HG03196 (cell line): ENCODE measurements around the gene TCEANC2.
"Not testable (repeated sequence)": the region's sequence is repeated elsewhere in the genome, so short reads cannot be mapped to it uniquely, and the experiment has no call there.

ENCODE experiments used
- ATAC-seq: cut with Tn5 transposase; IDR thresholded peaks from one replicate; pipeline ENCODE4 v1.9.1; 2021; ENCODE audit not compliant: unreplicated experiment

TCEANC2 gene

DNA sequence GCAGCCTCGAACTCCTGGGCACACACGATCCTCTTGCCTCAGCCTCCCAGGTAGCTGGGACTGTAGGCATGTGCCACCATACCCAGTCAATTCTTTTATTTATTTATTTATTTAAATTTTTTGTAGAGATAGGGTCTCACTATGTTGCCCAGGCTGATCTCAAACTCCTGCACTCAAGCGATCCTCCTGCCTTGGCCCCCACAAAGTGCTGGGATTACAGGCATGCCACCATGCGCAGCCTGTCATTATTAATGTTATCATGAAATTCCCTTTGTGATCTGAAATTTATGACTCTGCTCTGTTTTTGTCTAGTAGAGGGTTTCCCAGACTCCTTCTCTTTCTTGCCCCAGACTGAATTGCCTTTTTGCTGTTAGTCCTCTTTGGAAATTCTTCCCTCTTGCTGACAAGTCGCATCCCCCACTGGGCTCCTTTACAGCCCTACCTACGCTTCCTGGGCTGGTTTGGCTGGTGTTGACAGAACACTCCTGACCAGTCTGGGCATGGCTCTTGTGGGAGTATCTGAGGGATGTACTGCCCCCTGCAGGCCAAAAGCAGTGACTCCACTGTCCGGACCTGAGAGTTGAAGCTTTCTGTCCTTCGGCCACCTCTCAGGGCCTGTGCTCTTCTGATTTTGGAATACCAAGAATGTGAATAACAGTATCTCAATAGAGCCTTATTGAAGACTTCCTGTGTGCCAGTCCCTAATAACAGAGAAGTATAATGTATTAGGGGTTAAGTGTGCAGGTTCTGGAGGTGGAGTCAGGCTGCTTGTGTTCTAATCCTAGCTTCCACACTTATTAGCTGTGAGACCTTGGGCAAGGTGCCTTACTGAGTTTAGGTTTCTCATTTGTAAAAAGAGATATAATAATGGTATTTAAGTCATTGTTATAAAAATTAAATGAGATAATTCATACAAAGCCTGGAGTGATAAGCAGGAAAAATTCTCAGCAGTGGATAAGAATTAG lies 28.2 kb downstream of the TCEANC2 start:
- ATAC-seq = peak; percentile 63

DNA sequence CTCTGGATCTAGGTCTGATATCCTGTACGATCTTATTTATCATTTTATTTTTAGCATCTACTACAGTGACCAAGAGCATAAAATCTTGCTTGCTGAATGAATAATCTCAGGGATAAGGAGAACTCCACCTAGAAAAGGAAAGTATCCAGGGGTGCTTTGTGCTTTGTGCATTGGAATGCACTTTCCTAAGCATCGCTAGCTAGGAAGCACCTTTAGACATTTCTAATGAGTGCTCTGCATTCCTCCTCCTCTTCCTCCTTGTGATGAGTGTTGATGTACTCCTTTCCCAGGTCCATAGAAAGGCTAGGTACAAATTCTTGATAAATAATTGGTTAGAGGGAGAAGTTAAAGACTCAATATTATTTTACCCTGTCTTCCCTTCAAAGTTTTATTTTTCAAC lies 31.4 kb downstream of the TCEANC2 start:
- ATAC-seq = no peak

DNA sequence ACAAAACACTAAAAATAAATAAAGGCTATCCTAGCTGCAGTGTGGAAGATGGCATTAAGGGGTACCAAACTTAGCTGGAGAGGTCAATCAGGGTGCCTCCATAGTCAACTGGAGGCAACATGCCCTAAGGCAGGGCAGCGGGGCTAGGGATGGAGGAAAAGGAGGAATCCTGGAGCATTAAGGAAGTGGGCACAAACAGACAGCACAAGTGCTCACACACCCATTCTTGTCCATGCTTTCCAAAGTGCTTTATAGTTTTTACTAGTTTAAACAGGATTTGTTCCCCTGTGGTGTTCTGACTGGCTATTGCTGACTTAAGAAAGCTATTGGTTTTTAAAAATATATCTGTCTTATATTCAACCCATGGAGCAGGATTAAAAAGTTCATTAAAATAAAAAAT lies 33.3 kb downstream of the TCEANC2 start:
- ATAC-seq = no peak

DNA sequence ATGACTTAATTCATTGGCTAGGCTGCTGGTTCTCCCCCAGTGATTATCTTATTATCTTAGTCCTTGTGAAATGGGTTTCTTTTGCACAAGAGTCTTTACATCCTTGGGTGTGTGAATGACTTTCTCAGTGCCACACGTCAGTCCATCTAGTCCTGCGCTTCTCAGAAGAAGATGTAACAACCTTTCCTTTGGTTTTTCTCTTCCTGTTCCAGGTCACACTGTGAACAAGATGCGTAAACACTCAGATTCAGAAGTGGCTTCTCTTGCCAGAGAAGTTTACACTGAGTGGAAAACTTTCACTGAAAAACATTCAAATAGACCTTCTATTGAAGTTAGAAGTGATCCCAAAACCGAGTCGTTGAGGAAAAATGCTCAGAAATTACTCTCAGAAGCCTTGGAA lies 35.0 kb downstream of the TCEANC2 start:
- ATAC-seq = no peak

DNA sequence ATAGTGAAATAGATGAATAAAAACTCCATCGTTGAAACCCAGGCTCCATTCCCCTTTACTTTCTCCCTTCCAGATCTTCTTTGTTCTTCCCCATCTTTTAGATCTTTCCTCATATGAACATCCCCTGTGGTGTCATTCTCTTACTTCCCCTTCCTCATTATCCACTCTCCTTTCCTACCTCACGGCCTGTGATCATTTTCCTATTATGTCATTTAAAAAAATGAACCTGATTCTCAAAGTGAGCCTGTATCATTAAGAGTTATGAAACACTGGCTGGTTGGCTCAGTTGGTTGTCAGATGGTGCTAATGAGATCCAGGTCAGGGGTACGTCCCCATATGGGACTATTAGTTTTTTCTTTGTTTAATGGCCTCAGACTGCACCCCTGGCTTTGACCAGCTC lies 38.3 kb downstream of the TCEANC2 start:
- ATAC-seq = no peak

DNA sequence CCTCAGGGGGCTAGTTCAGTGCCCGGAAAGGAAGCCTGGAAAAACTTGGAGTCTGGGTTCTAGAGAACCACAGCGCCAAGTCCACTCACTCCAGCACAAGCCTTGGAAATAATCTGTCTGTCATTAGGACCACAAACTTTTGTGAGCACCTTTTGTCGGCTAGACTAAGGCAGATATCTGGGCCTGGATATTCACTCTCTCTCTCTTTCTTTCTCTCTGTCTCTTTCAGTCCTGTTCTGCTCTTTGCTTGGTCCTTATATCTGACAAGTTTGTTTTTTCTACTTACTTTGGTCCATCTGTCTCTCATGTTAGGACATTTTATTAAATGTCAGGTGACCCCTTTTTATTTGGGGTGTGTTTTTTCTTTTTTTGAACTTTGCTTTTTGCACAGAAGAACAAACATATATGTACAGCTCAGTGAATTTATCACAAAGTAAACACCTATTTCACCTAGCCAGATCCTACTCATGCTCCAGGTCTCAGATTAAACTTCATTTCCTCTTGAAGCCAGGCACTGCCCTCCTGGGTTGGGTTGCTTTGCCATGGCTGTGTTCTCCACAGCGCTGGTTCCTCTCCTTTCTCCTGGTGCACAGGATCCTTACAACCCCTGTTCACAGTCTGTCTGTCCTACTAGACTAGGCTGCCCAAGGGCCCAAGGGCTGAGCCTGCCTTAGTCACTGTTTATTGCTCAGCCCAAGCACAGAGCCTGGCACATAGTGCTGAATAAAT lies 40.8 kb downstream of the TCEANC2 start:
- no peak for ATAC-seq

DNA sequence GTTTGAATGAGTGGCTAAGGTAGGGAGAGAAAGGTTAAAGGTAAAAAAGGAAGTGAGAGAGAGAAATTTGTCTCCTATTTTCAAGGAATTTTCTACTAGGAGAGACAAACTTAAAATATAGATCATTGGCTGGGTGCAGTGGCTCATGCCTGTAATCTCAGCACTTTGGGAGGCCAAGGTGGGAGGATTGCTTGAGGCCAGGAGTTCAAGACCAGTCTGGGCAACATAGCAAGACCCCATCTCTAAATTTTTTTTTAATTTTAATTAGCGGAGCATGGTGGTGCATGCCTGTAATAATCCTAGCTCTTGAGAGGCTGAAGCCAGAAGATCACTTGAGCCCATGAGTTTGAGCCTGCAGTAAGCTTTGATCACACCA lies 41.3 kb downstream of the TCEANC2 start:
- not testable (repeated sequence) for ATAC-seq

DNA sequence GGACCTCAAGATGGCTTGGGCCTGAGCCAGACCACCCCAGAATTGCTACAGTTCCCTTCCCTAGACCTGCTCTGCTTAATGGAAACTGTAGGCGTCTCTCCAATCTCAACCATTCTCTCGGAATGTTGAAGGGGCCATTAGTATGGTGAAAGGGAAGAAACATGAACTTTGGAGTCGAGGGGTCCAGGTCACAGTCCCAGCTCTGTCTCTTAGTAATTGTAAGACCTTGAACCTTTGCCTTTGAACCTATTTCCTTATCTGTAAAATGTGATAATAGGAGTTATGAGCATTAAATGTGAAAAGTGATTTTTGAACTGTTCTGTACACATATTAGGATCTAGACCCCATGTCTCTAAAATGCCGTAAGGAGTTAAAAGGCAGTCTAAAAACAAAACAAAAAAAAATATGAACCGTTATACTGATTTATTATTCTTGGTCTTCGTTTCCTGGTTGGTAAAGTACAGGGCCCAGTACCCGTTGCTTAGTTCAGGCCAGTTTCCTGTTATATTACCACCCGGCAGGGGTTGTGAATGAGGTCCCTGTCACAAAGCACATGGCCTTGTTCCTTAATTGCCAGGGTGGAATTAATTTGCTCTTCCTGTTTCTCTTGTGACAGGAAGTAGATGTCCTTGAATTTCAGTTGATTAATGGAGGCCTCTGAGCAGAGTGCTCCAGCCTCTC lies 42.3 kb downstream of the TCEANC2 start:
- no peak for ATAC-seq

DNA sequence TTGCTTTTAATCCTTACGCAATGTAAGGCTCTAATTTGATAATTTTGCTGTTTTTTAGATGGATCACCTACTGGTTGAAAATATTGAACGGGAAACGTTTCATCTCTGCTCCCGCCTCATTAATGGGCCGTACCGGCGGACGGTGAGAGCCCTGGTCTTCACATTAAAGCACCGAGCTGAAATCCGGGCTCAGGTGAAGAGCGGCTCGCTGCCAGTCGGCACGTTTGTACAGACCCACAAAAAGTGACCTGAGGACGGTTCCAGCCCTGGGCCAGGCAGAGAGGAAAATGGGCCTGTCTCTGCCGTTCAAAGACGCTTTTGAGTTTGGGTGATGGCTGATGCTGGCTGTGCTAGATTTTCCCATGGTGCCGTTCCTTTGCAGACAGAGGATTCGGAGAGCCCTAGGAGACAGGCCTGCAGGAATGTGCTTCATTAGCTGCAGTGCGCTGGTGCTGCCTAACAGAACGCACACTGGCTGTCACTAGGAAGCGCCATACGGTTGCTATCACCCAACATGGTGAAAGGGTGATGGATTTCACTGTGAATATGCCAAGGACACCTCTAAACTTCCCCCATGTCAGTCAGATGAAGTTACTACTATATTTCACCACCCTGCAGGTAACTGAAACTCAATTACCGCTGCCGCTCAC lies 42.9 kb downstream of the TCEANC2 start:
- ATAC-seq = no peak

DNA sequence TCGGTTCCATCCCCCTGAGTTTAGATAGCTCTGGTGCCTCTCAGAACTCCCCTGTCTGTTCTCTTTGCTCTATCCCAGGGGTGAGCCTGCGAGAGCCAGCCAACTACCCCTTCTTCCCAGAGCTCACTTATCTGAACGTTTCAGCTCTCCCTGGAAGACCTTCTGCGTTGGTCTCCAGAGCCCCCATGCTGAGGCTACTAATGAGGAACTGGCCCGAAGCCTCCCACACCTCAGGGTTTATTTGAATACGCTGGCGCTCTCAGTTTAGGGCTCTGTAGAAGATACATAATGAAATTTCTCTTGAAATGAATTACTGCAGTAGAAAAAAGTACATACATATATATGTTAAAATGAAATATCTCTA lies 43.5 kb downstream of the TCEANC2 start:
- ATAC-seq = no peak

DNA sequence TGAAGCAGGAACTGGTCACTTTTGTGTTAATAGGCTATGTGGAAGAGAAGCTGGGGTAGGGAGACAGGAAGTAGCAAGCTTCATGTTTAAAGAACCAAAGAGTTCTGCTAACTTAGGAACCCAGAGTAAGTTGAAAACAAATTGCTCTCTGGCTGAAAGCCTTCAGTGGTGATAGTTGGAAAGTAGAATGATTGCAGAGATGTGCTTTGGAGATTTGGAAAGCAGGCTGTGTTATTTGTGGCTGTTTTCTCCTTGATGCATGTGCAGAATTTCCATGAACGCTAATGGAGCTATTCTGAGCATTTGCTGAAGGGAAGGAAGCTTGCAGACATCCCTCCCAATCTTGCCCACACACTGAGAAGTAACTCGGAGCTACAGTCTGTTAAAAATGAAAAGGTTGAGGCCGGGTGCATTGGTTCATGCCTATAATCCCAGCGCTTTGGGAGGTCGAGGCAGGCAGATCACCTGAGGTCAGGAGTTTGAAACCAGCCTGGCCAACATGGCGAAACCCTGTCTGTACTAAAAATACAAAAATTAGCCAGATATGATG lies 45.7 kb downstream of the TCEANC2 start:
- no peak for ATAC-seq

DNA sequence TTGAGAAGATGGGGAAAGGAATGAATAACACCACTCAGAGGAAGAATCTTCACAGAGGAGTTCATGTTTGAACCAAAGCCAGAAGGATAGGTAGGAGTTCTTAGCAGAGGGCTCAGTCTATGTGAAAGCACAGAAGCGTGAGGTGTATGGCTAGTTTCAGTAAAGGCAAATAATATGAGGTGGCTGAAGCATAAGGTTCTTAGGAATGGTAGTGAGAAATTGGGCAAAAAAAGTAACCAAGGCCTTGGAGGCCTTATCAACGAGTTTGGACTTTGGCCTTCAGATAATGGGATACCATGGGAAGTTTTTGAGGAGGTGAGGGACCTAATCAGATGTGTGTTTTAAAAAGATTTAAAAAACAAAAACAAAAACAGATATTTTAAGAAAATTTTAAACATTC lies 47.1 kb downstream of the TCEANC2 start:
- no peak for ATAC-seq

DNA sequence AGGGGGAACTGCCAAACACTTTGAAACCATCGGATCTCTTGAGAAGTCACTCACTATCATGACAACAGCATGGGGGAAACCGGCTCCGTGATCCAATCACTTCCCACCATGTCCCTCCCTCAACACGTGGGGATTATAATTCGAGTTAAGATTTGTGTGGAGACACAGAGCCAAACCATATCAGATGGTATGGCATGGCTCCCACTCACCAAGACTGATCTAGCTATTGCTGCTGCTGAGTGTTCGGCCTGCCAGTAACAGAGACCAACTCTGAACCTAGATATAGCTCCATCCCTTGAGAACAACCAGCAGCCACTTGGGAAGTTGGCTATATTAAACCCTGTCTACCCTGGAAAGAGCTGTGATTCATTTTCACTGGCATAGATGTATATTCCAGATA lies 50.0 kb downstream of the TCEANC2 start:
- no peak for ATAC-seq

DNA sequence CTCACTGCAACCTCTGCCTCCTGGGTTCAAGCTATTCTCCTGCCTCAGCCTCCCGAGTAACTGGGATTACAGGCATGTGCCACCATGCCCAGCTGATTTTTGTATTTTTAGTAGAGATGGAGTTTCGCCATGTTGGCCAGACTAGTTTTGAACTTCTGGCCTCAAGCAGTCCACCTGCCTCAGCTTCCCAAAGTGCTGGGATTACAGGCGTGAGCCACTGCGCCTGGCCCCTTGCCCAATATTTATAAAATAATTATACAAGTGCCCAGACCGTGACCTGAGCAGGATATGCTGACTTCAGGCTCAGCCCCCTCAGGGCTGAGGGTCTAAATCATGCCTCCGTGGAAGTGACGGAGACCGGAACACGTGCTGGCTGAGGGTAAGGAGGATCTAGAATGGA lies 51.2 kb downstream of the TCEANC2 start:
- not testable (repeated sequence) for ATAC-seq

DNA sequence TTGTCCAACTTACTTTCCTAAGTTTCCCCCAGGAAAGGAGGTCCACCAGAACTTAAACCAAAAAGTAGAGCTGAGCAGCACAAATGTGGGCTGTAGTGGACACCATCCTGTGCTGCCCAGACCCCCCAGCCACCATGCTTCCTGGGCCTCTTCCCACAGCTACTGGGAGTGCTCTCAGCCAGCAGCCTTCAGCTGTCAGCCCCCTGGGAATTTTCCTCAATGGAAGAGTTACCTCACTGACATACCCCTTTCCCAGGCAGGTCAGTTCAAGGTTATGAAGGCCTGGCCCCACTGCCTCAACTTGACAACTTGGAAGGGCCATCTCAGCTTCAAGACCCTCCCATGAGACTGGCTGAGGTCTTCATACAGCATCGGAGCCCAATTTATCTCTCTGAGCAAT lies 51.7 kb downstream of the TCEANC2 start:
- ATAC-seq = no peak

DNA sequence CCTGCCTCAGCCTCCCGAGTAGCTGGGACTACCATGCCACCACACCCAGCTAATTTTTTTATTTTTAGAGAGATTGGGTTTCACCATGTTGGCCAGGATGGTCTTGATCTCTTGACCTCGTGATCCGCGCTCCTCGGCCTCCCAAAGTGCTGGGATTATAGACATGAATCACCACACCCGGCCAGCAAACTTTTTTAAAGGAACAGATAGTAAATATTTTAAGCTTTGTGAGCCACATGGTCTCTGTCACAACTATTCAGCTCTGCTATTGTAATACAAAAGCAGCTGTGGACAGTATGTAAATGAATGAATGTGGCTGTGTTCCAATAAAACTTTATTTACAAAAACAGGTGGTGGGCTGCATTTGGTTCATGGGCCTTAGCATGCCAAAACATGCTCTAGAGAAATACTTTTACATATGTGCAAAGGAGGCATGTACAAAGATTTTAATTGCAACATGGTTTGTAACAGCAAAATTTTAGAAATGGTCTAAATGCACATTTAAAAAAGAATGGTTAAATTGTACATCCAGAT lies 52.4 kb downstream of the TCEANC2 start:
- ATAC-seq = no peak

DNA sequence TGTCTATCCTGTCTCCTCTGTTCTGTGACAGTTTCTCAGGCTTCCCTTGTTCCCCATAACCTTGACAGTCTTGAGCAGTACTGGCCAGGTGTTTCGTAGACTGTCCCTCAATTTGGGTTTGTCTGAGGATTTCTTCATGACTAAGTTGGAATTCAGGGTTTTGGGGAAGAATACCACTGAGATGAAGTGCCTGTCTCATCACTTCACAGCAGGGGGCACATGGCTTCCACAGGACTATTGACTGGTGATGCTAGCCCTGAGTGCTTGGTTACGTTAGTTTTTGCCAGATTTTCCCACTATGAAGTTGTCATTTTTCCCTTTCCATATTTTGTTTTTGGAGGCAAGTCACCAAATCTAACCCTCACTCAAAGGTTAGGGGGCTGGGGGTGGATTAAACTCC lies 53.7 kb downstream of the TCEANC2 start:
- ATAC-seq = no peak

DNA sequence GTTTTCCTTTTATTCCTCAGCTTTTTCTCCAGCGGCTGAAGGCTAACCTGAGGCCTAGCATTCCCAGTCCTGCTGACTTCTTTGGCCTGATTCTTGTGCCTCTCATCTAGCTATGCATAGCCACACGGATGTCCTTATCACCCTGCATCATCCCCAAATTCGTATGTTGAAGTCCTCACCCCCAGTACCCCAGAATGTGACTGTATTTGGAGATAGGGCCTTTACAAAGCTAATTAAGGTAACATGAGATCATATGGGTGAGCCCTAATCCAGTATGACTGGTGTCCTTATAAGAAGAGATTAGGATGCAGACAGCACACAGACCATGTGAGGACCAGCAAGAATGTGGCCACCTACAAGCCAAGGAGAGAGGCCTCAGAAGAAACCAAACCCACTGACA lies 54.7 kb downstream of the TCEANC2 start:
- ATAC-seq = no peak

DNA sequence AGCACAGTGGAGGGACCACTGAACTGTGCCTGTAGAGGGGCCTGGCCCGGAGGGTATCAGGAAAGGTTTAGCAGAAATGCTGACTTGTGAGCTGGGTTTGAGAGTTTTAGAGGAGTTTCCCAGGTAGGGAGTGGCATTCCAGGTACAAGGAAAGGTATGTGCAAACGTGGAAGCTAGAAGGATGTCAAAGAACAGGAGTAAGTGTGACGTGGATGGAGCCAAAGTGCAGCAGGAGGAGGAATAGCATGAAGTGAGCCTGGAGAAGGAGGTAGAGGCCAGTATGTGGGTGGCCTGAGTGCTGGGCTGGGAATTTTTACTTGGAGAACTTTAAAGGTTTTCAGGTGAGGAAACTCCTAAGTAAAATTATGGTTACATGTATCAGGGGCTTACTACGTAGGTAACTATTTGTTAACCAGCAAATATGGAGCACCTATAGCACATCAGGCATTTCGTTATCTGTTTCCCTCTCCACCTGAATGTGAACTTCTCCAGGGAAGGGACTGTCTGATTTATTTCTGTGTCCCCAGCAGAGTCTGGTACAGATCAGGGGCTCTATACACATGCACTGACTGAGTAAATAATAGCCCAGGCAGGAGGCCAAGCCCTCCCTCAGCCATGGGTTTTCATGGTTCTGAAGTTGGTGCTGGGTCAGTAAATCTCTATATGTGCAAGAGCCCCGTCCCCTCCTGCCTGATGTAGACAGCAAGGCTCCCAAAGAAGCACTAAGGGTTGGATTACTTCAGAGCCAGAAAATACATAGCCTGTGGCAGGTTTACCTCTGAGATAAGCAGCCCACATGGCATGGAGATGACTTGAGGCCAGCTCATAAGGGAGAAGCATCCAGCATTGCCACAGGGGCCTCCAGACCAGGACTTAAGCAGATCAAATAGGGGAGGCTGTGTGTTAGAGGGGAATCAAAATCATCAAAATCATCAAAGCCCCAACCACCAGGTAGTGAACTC lies 56.0 kb downstream of the TCEANC2 start:
- ATAC-seq = no peak

DNA sequence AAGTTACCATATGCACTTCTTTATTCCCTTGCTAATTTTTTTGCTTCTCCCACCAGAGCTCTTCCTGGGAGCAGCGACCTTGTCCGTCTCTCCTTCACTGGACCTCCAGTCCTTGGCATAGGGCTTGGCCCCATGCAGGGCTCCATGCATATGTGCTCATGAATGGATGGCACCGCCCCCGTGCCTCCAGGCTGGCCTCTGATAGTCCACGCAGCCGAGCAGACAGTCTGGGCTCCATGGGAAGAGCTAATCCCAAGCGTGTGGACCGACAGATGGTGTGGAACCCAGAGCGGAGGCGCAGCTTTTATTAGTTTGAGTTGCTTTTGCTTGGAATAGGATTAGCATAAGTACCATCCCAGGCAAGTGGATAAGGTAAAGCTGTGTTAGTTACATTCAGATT lies 57.6 kb downstream of the TCEANC2 start:
- ATAC-seq = no peak
